ENCODE data around the gene LAMA1. TPM values are rescaled to one million over a fixed set of nuclear protein-coding genes. Genes with fewer than 3 reads are reported as not detected.
"Not testable (repeated sequence)": the region's sequence is repeated elsewhere in the genome, so short reads cannot be mapped to it uniquely, and the experiment has no call there.

Gene LAMA1
- total RNA-seq, 1 donor from 2014 or later: not detected

- H3K27ac ChIP-seq: no peak overlapping the region
- TF ChIP-seq CTCF (IDR thresholded peaks at IDR 0.05): no peak
- H3K4me3 ChIP-seq: no peak overlapping the region
- no peak for DNase-seq (ENCODE audit: low spot score in 2 of 2)
- no peaks in the 10 kb centered on the region for H3K27me3 ChIP-seq
- H3K4me1 ChIP-seq: no peaks in the 10 kb centered on the region
- H3K36me3 ChIP-seq: no peaks in the 10 kb centered on the region
- no peaks in the 10 kb centered on the region for H3K9me3 ChIP-seq
- intact Hi-C loops (cut with DNase I): no loop called here
Measured at GRCh38 chr18:6947338-6948030, 170.1 kb downstream of the LAMA1 start.

GRCh38 chr18:6943143-6943542 is 174.5 kb downstream of the LAMA1 start:
- Histone ChIP-seq H3K36me3 (no peaks in the 10 kb centered on the region), H3K4me3 (no peak overlapping the region), H3K4me1 (no peaks in the 10 kb centered on the region), H3K9me3 (no peaks in the 10 kb centered on the region), H3K27ac (no peak overlapping the region), H3K27me3 (no peaks in the 10 kb centered on the region)
- DNase-seq (ENCODE audit: low spot score in 2 of 2): no peak
- no peak for TF ChIP-seq CTCF (IDR thresholded peaks at IDR 0.05)
- intact Hi-C loops (cut with DNase I): no loop called here

GRCh38 chr18:6942742-6943141 is 174.9 kb downstream of the LAMA1 start:
- Histone ChIP-seq H3K4me1 (no peaks in the 10 kb centered on the region), H3K9me3 (no peaks in the 10 kb centered on the region), H3K27me3 (no peaks in the 10 kb centered on the region), H3K36me3 (no peaks in the 10 kb centered on the region), H3K27ac (no peak overlapping the region), H3K4me3 (no peak overlapping the region)
- intact Hi-C loops (cut with DNase I): no loop called here
- no peak for TF ChIP-seq CTCF (IDR thresholded peaks at IDR 0.05)
- no peak for DNase-seq (ENCODE audit: low spot score in 2 of 2)

GRCh38 chr18:6941996-6942395 is 175.6 kb downstream of the LAMA1 start:
- no peak overlapping the region for H3K27ac ChIP-seq
- no peaks in the 10 kb centered on the region for H3K4me1 ChIP-seq
- H3K36me3 ChIP-seq: no peaks in the 10 kb centered on the region
- no peaks in the 10 kb centered on the region for H3K27me3 ChIP-seq
- no peak for TF ChIP-seq CTCF (IDR thresholded peaks at IDR 0.05)
- H3K4me3 ChIP-seq: no peak overlapping the region
- DNase-seq (ENCODE audit: low spot score in 2 of 2): no peak
- no peaks in the 10 kb centered on the region for H3K9me3 ChIP-seq
- intact Hi-C loops (cut with DNase I): no loop called here

GRCh38 chr18:6940451-6940850 is 177.1 kb downstream of the LAMA1 start:
- H3K4me3 ChIP-seq: no peak overlapping the region
- no peaks in the 10 kb centered on the region for H3K27me3 ChIP-seq
- H3K36me3 ChIP-seq: no peaks in the 10 kb centered on the region
- no peaks in the 10 kb centered on the region for H3K4me1 ChIP-seq
- H3K9me3 ChIP-seq: no peaks in the 10 kb centered on the region
- intact Hi-C loops (cut with DNase I): no loop called here
- no peak overlapping the region for H3K27ac ChIP-seq
- DNase-seq (ENCODE audit: low spot score in 2 of 2): no peak
- TF ChIP-seq CTCF (IDR thresholded peaks at IDR 0.05): no peak

GRCh38 chr18:6939972-6940371 is 177.6 kb downstream of the LAMA1 start:
- DNase-seq (ENCODE audit: low spot score in 2 of 2): no peak
- intact Hi-C loops (cut with DNase I): no loop called here
- H3K36me3 ChIP-seq: no peaks in the 10 kb centered on the region
- TF ChIP-seq CTCF (IDR thresholded peaks at IDR 0.05): no peak
- H3K9me3 ChIP-seq: no peaks in the 10 kb centered on the region
- no peak overlapping the region for H3K27ac ChIP-seq
- H3K27me3 ChIP-seq: no peaks in the 10 kb centered on the region
- H3K4me3 ChIP-seq: no peak overlapping the region
- no peaks in the 10 kb centered on the region for H3K4me1 ChIP-seq

GRCh38 chr18:6938403-6938802 is 179.2 kb downstream of the LAMA1 start:
- H3K4me3 ChIP-seq; H3K27me3 ChIP-seq; intact Hi-C loops (cut with DNase I); H3K4me1 ChIP-seq; DNase-seq (ENCODE audit: low spot score in 2 of 2); H3K9me3 ChIP-seq; H3K27ac ChIP-seq; H3K36me3 ChIP-seq: not testable (repeated sequence)

Data from ascending aorta (tissue), 2 donors.